Mesenchymal stem cell (in vitro differentiated cells and primary cell): ENCODE data around the gene SEMA3A.

Experiments
- DNase-seq: peaks from one replicate; pipeline ENCODE4 v3.0.0-alpha.2; 2013
- H2AFZ ChIP-seq: one replicate; pipeline ENCODE4 v1.6.1; 2013; ENCODE audit warnings: low read depth, mild to moderate bottlenecking, control low read depth, inconsistent platforms, low read length, moderate library complexity
- H2AK5ac ChIP-seq: 2 replicates; pipeline ENCODE4 v1.6.1; 2013; ENCODE audit warnings: low read length, moderate library complexity, mild to moderate bottlenecking, inconsistent platforms; ENCODE audit not compliant: severe bottlenecking
- H2BK120ac ChIP-seq: one replicate; pipeline ENCODE4 v1.6.1; 2013; ENCODE audit warnings: low read depth, mild to moderate bottlenecking, inconsistent platforms, low read length, moderate library complexity
- H2BK12ac ChIP-seq, 2 experiments: one replicate each; pipeline ENCODE4 v1.6.1; 2013; ENCODE audit warnings: inconsistent platforms in 2 of 2, low read length in 2 of 2, mild to moderate bottlenecking in 2 of 2, moderate library complexity in 2 of 2, control low read depth in 1 of 2
- H2BK15ac ChIP-seq: one replicate; pipeline ENCODE4 v1.6.1; 2013; ENCODE audit warnings: mild to moderate bottlenecking, low read depth, inconsistent platforms; ENCODE audit not compliant: poor library complexity, severe bottlenecking
- H2BK5ac ChIP-seq: 2 replicates; pipeline ENCODE4 v1.6.1; 2013; ENCODE audit warnings: low read depth, mild to moderate bottlenecking, low read length, control low read depth, inconsistent platforms; ENCODE audit not compliant: poor library complexity, severe bottlenecking
- H3K14ac ChIP-seq, 2 experiments: one replicate each; pipeline ENCODE4 v1.6.1; 2013; ENCODE audit warnings: inconsistent platforms in 2 of 2, low read length in 2 of 2, control low read depth in 1 of 2, mild to moderate bottlenecking in 1 of 2, moderate library complexity in 1 of 2
- H3K18ac ChIP-seq, 2 experiments: one replicate each; pipeline ENCODE4 v1.6.1; 2013; ENCODE audit warnings: inconsistent platforms in 2 of 2, low read length in 2 of 2, control low read depth in 1 of 2, low read depth in 1 of 2, mild to moderate bottlenecking in 1 of 2
- H3K23ac ChIP-seq, 2 experiments: one replicate each; pipeline ENCODE4 v1.6.1; 2013; ENCODE audit warnings: inconsistent platforms in 2 of 2, low read length in 2 of 2, mild to moderate bottlenecking in 2 of 2, moderate library complexity in 2 of 2, control low read depth in 1 of 2
- H3K27ac ChIP-seq: 2 replicates; pipeline ENCODE4 v1.5.1; 2013; ENCODE audit warnings: mild to moderate bottlenecking, moderate library complexity, low read length, control low read depth, inconsistent platforms; ENCODE audit not compliant: poor library complexity, severe bottlenecking
- H3K27me3 ChIP-seq, 2 experiments: 2 replicates each; pipeline versions ENCODE4 v1.6.1 to v1.7.0; 2013; ENCODE audit warnings: low read length in 2 of 2, mild to moderate bottlenecking in 2 of 2, moderate library complexity in 2 of 2, control low read depth in 1 of 2, inconsistent platforms in 1 of 2; ENCODE audit not compliant: control insufficient read depth in 1 of 2, insufficient read depth in 1 of 2
- H3K36me3 ChIP-seq, 2 experiments: 2 replicates each; pipeline versions ENCODE4 v1.6.1 to v1.7.0; 2013; ENCODE audit warnings: low read length in 2 of 2, control low read depth in 1 of 2, inconsistent platforms in 1 of 2, low read depth in 1 of 2, mild to moderate bottlenecking in 1 of 2; ENCODE audit not compliant: insufficient read depth in 2 of 2, control insufficient read depth in 1 of 2
- H3K4ac ChIP-seq, 2 experiments: one replicate each; pipeline ENCODE4 v1.6.1; 2013; ENCODE audit warnings: inconsistent platforms in 2 of 2, low read length in 2 of 2, mild to moderate bottlenecking in 2 of 2, moderate library complexity in 2 of 2, control low read depth in 1 of 2, low read depth in 1 of 2
- H3K4me1 ChIP-seq: 2 replicates; pipeline ENCODE4 v1.6.1; 2013; ENCODE audit warnings: low read depth, low read length, control low read depth; ENCODE audit not compliant: control insufficient read depth, insufficient read depth
- H3K4me2 ChIP-seq: 2 replicates; pipeline ENCODE4 v1.6.1; 2013; ENCODE audit warnings: low read length, mild to moderate bottlenecking, inconsistent platforms; ENCODE audit not compliant: poor library complexity, severe bottlenecking
- H3K4me3 ChIP-seq, 2 experiments: 2 replicates each; pipeline versions ENCODE4 v1.5.1 to v1.7.0; 2013; ENCODE audit warnings: low read length in 2 of 2, mild to moderate bottlenecking in 2 of 2, control low read depth in 1 of 2, low read depth in 1 of 2; ENCODE audit not compliant: insufficient read depth in 1 of 2
- H3K79me1 ChIP-seq: replicated peaks from 2 replicates; pipeline ENCODE4 v1.6.1; 2013; ENCODE audit warnings: mild to moderate bottlenecking, control low read depth, low read length, inconsistent platforms; ENCODE audit not compliant: poor library complexity, severe bottlenecking
- H3K9ac ChIP-seq: 2 replicates; pipeline ENCODE4 v1.7.0; 2013; ENCODE audit warnings: mild to moderate bottlenecking, low read length, moderate library complexity
- H3K9me3 ChIP-seq: 2 replicates; pipeline ENCODE4 v1.7.0; 2013; ENCODE audit warnings: mild to moderate bottlenecking, low read length; ENCODE audit not compliant: control insufficient read depth
- H4K8ac ChIP-seq: one replicate; pipeline ENCODE4 v1.6.1; 2013; ENCODE audit warnings: inconsistent platforms, mild to moderate bottlenecking, low read length, moderate library complexity
- H4K91ac ChIP-seq: one replicate; pipeline ENCODE4 v1.6.1; 2013; ENCODE audit warnings: mild to moderate bottlenecking, low read length, inconsistent platforms
- WGBS: methylation state at CpG from one replicate; pipeline ENCODE4 v1.1.7; 2013; ENCODE audit warnings: mixed read lengths; 5-methylcytosine and 5-hydroxymethylcytosine counted together

SEMA3A gene

DNA sequence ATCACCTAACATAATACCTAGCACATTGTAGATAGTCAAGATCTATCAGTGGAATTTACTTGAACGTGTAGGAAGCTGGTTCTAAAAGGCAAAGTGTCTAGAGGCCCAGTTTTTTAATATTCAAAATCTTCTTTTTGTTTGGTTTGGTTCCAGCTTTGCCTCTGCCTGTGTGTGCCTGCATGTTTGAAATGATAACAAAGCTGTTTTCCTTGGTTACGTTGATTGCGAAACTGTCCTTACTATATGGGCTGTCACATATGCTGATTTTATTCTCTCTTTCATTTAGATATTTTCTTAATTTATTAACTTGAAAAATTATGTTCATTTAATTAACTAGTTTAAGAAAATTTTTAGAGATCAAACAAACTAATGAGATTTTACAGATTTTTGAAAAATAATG, 237.3 kb downstream of the SEMA3A start:
- Histone ChIP-seq H3K4me2 (no peak overlapping the region), H2BK120ac (no peak overlapping the region), H3K4me1 (no peaks in the 10 kb centered on the region), H4K8ac (no peak overlapping the region), H2BK15ac (no peak overlapping the region), H2AFZ (no peak overlapping the region), H2BK5ac (no peak overlapping the region), H2BK12ac (no peak overlapping the region), H3K9me3 (no peaks in the 10 kb centered on the region), H3K4ac (no peak overlapping the region), H3K23ac (no peak overlapping the region), H3K79me1 (no peaks in the 10 kb centered on the region), H3K9ac (no peak overlapping the region), H3K27ac (no peak overlapping the region), H3K36me3 (peaks cover 0 to 13% of the 10 kb centered on the region in 2 experiments), H3K14ac (no peak overlapping the region), H3K27me3 (no peaks in the 10 kb centered on the region), H3K4me3 (no peak overlapping the region), H4K91ac (no peak overlapping the region), H2AK5ac (no peak overlapping the region), H3K18ac (no peak overlapping the region)
- DNase-seq = peak; percentile 69
- WGBS = 55% methylated on average over 1 of the region's 3 CpGs

DNA sequence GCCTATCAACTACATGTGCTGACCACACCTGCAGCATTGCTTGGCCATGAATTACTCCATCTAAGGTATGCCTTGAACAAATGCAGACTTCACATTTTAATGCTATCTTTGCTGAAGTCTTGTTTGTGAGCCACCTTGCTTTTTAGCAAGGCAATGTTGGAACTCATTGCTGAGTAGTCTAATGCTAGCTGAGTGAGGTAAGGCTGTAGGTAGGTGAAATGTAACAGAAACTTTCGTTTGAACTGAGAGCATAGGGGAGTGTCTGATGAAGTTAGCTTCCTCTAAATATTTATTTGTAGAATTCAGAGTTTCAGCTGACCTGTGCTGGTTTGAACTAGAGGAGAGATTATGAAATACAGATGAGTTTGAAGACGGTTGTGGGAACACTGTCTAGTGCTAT, 238.5 kb downstream of the SEMA3A start:
- no peak overlapping the region for H4K8ac ChIP-seq
- H3K4me2 ChIP-seq = no peak overlapping the region
- H2BK12ac ChIP-seq = no peak overlapping the region
- no peak overlapping the region for H3K18ac ChIP-seq
- H3K9ac ChIP-seq = no peak overlapping the region
- H3K27me3 ChIP-seq = no peaks in the 10 kb centered on the region
- H2AFZ ChIP-seq = no peak overlapping the region
- no peaks in the 10 kb centered on the region for H3K4me1 ChIP-seq
- no peak overlapping the region for H3K14ac ChIP-seq
- no peak for DNase-seq
- no peak overlapping the region for H2BK15ac ChIP-seq
- no peaks in the 10 kb centered on the region for H3K79me1 ChIP-seq
- no peak overlapping the region for H2BK120ac ChIP-seq
- H3K9me3 ChIP-seq = no peaks in the 10 kb centered on the region
- H2AK5ac ChIP-seq = no peak overlapping the region
- no peak overlapping the region for H4K91ac ChIP-seq
- H3K23ac ChIP-seq = no peak overlapping the region
- H3K27ac ChIP-seq = no peak overlapping the region
- H3K4me3 ChIP-seq = no peak overlapping the region
- 70% methylated on average over 2 of the region's 2 CpGs for WGBS
- H3K4ac ChIP-seq = no peak overlapping the region
- H2BK5ac ChIP-seq = no peak overlapping the region
- H3K36me3 ChIP-seq = peaks cover 0 to 7% of the 10 kb centered on the region in 2 experiments

DNA sequence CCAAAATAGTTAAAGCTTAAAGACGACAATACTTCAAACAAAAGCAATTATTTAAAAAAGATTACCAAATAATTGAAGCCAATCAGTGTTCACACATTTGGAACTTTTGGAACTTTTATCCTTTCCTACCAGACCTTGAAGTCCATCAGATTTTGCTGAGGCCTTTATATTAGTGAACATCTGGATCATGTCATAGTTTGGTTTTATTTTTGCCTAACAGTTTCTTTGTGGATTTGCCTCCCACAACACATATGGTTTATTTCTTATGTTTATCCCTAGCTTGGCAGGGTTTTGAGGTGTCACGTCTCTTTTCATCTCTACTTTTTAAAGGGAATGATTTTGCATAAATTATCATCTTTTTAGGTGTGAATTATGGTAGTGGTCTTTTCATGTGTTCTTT, 242.4 kb downstream of the SEMA3A start:
- Histone ChIP-seq H3K4ac (no peak overlapping the region), H2BK5ac (no peak overlapping the region), H3K36me3 (no peaks in the 10 kb centered on the region), H2AFZ (no peak overlapping the region), H3K27me3 (no peaks in the 10 kb centered on the region), H3K18ac (no peak overlapping the region), H3K79me1 (no peaks in the 10 kb centered on the region), H4K91ac (no peak overlapping the region), H4K8ac (no peak overlapping the region), H3K4me2 (no peak overlapping the region), H3K4me3 (no peak overlapping the region), H2BK12ac (no peak overlapping the region), H2BK120ac (no peak overlapping the region), H3K9me3 (no peaks in the 10 kb centered on the region), H3K14ac (no peak overlapping the region), H3K9ac (no peak overlapping the region), H3K23ac (no peak overlapping the region), H3K27ac (no peak overlapping the region), H2AK5ac (no peak overlapping the region), H2BK15ac (no peak overlapping the region), H3K4me1 (no peaks in the 10 kb centered on the region)
- DNase-seq = no peak
- WGBS = 100% methylated on average over 1 of the region's 2 CpGs

DNA sequence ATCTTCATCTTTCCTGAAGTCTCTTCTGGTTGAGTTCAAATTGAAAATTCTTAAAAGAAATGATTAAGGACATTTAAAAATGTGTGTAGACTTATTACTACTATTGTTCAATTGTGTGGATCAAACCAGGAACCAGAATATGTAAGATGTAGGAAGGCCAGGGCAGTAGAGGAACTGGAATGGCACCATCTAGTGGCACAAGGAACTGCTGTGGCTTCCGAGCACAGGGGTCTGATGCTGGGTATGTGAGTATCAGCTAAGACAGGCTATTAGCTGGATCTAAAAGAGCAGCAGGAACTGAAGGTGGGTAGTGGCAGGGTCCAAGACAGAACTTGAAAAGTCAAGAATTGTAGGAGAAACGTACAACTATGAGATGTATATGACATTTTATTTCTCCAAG, 247.3 kb downstream of the SEMA3A start:
- no peak overlapping the region for H2BK120ac ChIP-seq
- no peak overlapping the region for H3K9ac ChIP-seq
- no peak overlapping the region for H4K8ac ChIP-seq
- H3K4me3 ChIP-seq = no peak overlapping the region
- 78% methylated on average over 2 of the region's 2 CpGs for WGBS
- no peaks in the 10 kb centered on the region for H3K4me1 ChIP-seq
- no peaks in the 10 kb centered on the region for H3K27me3 ChIP-seq
- no peak overlapping the region for H3K27ac ChIP-seq
- no peaks in the 10 kb centered on the region for H3K79me1 ChIP-seq
- H2BK5ac ChIP-seq = no peak overlapping the region
- H3K14ac ChIP-seq = no peak overlapping the region
- no peak overlapping the region for H2AFZ ChIP-seq
- H3K9me3 ChIP-seq = no peaks in the 10 kb centered on the region
- H2AK5ac ChIP-seq = no peak overlapping the region
- no peak overlapping the region for H3K4ac ChIP-seq
- no peak for DNase-seq
- H3K4me2 ChIP-seq = no peak overlapping the region
- H3K36me3 ChIP-seq = no peaks in the 10 kb centered on the region
- H3K18ac ChIP-seq = no peak overlapping the region
- no peak overlapping the region for H2BK15ac ChIP-seq
- no peak overlapping the region for H3K23ac ChIP-seq
- H4K91ac ChIP-seq = no peak overlapping the region
- no peak overlapping the region for H2BK12ac ChIP-seq
